Skeletal muscle tissue (tissue), 4 donors: ENCODE measurements around the gene SMARCB1. TPM values are rescaled to one million over a fixed set of nuclear protein-coding genes. Genes with fewer than 3 reads are reported as not detected.
A peak's percentile ranks its signal among the peaks of the same experiment; 100 is the strongest.

Experiments used
- H3K27ac ChIP-seq: one replicate; pipeline ENCODE4 v1.7.0; 2013; ENCODE audit warnings: mild to moderate bottlenecking, low read depth, low read length, inconsistent platforms
- H3K27me3 ChIP-seq, 3 donors: one replicate each; pipeline ENCODE4 v1.7.0; 2013; ENCODE audit warnings: low read length in 3 of 3; ENCODE audit not compliant: control insufficient read depth in 3 of 3, insufficient read depth in 3 of 3
- H3K36me3 ChIP-seq, 3 donors: one replicate each; pipeline ENCODE4 v1.7.0; 2013; ENCODE audit warnings: low read length in 3 of 3; ENCODE audit not compliant: control insufficient read depth in 3 of 3, insufficient read depth in 3 of 3
- H3K4me1 ChIP-seq, 3 donors: one replicate each; pipeline ENCODE4 v1.7.0; 2013; ENCODE audit warnings: low read length in 3 of 3, mild to moderate bottlenecking in 3 of 3; ENCODE audit not compliant: control insufficient read depth in 3 of 3, insufficient read depth in 3 of 3
- H3K4me3 ChIP-seq, 3 donors: one replicate each; pipeline ENCODE4 v1.7.0; 2013; ENCODE audit warnings: low read length in 3 of 3
- H3K9ac ChIP-seq, 3 donors: one replicate each; pipeline ENCODE4 v1.7.0; 2013; ENCODE audit warnings: low read length in 3 of 3, mild to moderate bottlenecking in 3 of 3, moderate library complexity in 2 of 3, low read depth in 1 of 3
- H3K9me3 ChIP-seq, 3 donors: one replicate each; pipeline ENCODE4 v1.7.0; 2013; ENCODE audit warnings: low read length in 3 of 3; ENCODE audit not compliant: control insufficient read depth in 3 of 3
- total RNA-seq: library from RNA; depleted of rRNA; stranded (reverse); fragments of >200 nt; gene quantifications from one replicate; pipeline ENCODE4 v1.2.3, GENCODE V29; 2014
- donor health status: Osteomylitis.

SMARCB1 gene
- total RNA-seq, 1 donor from 2014 or later = 13.6 TPM

GRCh38 chr22:23833911-23834317 lies 47.1 kb downstream of the SMARCB1 start:
- no peaks in the 10 kb centered on the region for H3K27me3 ChIP-seq
- H3K27ac ChIP-seq = no peak overlapping the region
- H3K4me3 ChIP-seq = no peak overlapping the region
- peak overlapping the region in 1 of 3 donors; percentile 62 for H3K9ac ChIP-seq
- H3K4me1 ChIP-seq = peaks cover 66 to 74% (median 73%) of the 10 kb centered on the region in 3 donors
- H3K36me3 ChIP-seq = peaks cover 12 to 23% (median 19%) of the 10 kb centered on the region in 3 donors
- no peaks in the 10 kb centered on the region for H3K9me3 ChIP-seq

GRCh38 chr22:23834406-23834792 lies 47.6 kb downstream of the SMARCB1 start:
- H3K9me3 ChIP-seq = no peaks in the 10 kb centered on the region
- peaks cover 7 to 23% (median 19%) of the 10 kb centered on the region in 3 donors for H3K36me3 ChIP-seq
- H3K4me1 ChIP-seq = peaks cover 65 to 74% (median 71%) of the 10 kb centered on the region in 3 donors
- peak overlapping the region; percentile 59 to 72 (median 65) for H3K9ac ChIP-seq
- peak overlapping the region in 1 of 3 donors; percentile 22 for H3K4me3 ChIP-seq
- no peaks in the 10 kb centered on the region for H3K27me3 ChIP-seq
- H3K27ac ChIP-seq = peak overlapping the region; percentile 83

- Histone ChIP-seq H3K9me3 (no peaks in the 10 kb centered on the region), H3K9ac (peak overlapping the region; percentile 59 to 72 (median 65)), H3K27me3 (no peaks in the 10 kb centered on the region), H3K36me3 (peaks cover 6 to 23% (median 19%) of the 10 kb centered on the region in 3 donors), H3K27ac (peak overlapping the region; percentile 83), H3K4me3 (peak overlapping the region; percentile 12 to 24 (median 22)), H3K4me1 (peaks cover 64 to 74% (median 72%) of the 10 kb centered on the region in 3 donors)
These were observed 48.2 kb downstream of the SMARCB1 start for GRCh38 chr22:23834793-23835483.

GRCh38 chr22:23835484-23836144 lies 48.8 kb downstream of the SMARCB1 start:
- Histone ChIP-seq H3K9me3 (no peaks in the 10 kb centered on the region), H3K9ac (peak overlapping the region; percentile 59 to 72 (median 65)), H3K4me3 (peak overlapping the region; percentile 12 to 24 (median 14)), H3K27me3 (no peaks in the 10 kb centered on the region), H3K36me3 (peaks cover 6 to 20% (median 19%) of the 10 kb centered on the region in 3 donors), H3K4me1 (peaks cover 61 to 75% (median 74%) of the 10 kb centered on the region in 3 donors), H3K27ac (peak overlapping the region; percentile 83)

- Histone ChIP-seq H3K9ac (peak overlapping the region in 2 of 3 donors; percentile 47 to 72), H3K27me3 (no peaks in the 10 kb centered on the region), H3K36me3 (peaks cover 6 to 20% (median 19%) of the 10 kb centered on the region in 3 donors), H3K27ac (peak overlapping the region; percentile 83), H3K4me3 (peak overlapping the region in 1 of 3 donors; percentile 12), H3K9me3 (no peaks in the 10 kb centered on the region), H3K4me1 (peaks cover 57 to 71% (median 71%) of the 10 kb centered on the region in 3 donors)
These were observed 49.5 kb downstream of the SMARCB1 start for GRCh38 chr22:23836281-23836680.

GRCh38 chr22:23836692-23837495 lies 50.1 kb downstream of the SMARCB1 start:
- Histone ChIP-seq H3K9ac (no peak overlapping the region), H3K4me1 (peaks cover 57 to 67% (median 67%) of the 10 kb centered on the region in 3 donors), H3K4me3 (no peak overlapping the region), H3K27ac (peak overlapping the region; percentile 83), H3K27me3 (no peaks in the 10 kb centered on the region), H3K9me3 (no peaks in the 10 kb centered on the region), H3K36me3 (peaks cover 6 to 17% (median 16%) of the 10 kb centered on the region in 3 donors)

- H3K36me3 ChIP-seq = peaks cover 6 to 14% (median 13%) of the 10 kb centered on the region in 3 donors
These were observed 50.7 kb downstream of the SMARCB1 start for GRCh38 chr22:23837496-23837859.

GRCh38 chr22:23837911-23838680 lies 51.3 kb downstream of the SMARCB1 start:
- H3K36me3 ChIP-seq = peaks cover 6 to 14% (median 12%) of the 10 kb centered on the region in 3 donors
- H3K27ac ChIP-seq = no peak overlapping the region
- H3K27me3 ChIP-seq = no peaks in the 10 kb centered on the region
- no peaks in the 10 kb centered on the region for H3K9me3 ChIP-seq
- H3K9ac ChIP-seq = no peak overlapping the region
- H3K4me1 ChIP-seq = peaks cover 46 to 55% (median 55%) of the 10 kb centered on the region in 3 donors
- peak overlapping the region in 1 of 3 donors; percentile 60 for H3K4me3 ChIP-seq

More at GRCh38 chr22:23837496-23837859, 50.7 kb downstream of the SMARCB1 start:
- Histone ChIP-seq H3K4me3 (no peak overlapping the region), H3K9me3 (no peaks in the 10 kb centered on the region), H3K27ac (no peak overlapping the region), H3K4me1 (peaks cover 53 to 61% (median 61%) of the 10 kb centered on the region in 3 donors), H3K9ac (no peak overlapping the region), H3K27me3 (no peaks in the 10 kb centered on the region)
